WTC11 (cell line): ENCODE measurements around the gene SMYD3. TPM values are rescaled to one million over a fixed set of nuclear protein-coding genes. Genes with fewer than 3 reads are reported as not detected.

ENCODE experiments used
- ATAC-seq: fragments of 200-7000 bp; cut with Tn5 transposase; 2 replicates; pipeline ENCODE4 v1.10.0; 2021; ENCODE audit warnings: mild to moderate bottlenecking, moderate library complexity
- CTCF ChIA-PET: fragments of 300-600 bp; sonication (Branson Sonifier 250); formaldehyde crosslinking; loops from one replicate; lab custom pipeline; 2021; ENCODE audit warnings: antibody characterized with exemption; lab: Charles Lee
- POLR2A ChIA-PET: fragments of 350-600 bp; sonication (Branson Sonifier 250); formaldehyde crosslinking; loops from one replicate; lab custom pipeline; 2021; ENCODE audit warnings: antibody characterized with exemption; lab: Charles Lee
- DNase-seq: peaks from one replicate; pipeline ENCODE4 v3.0.0; 2021; ENCODE audit warnings: low spot score
- H3K27ac Mint-ChIP-seq: 2 replicates; pipeline ENCODE4 v1.8.0; 2021; ENCODE audit warnings: mixed read lengths
- H3K27me3 Mint-ChIP-seq: 2 replicates; pipeline ENCODE4 v1.8.0; 2021; ENCODE audit warnings: low read depth, mild to moderate bottlenecking, moderate library complexity, mixed read lengths
- H3K36me3 Mint-ChIP-seq: 2 replicates; pipeline ENCODE4 v1.8.0; 2021; ENCODE audit warnings: mixed read lengths
- H3K4me1 Mint-ChIP-seq: 2 replicates; pipeline ENCODE4 v1.8.0; 2022; ENCODE audit warnings: mixed read lengths
- H3K4me3 Mint-ChIP-seq: 2 replicates; pipeline ENCODE4 v1.8.0; 2021; ENCODE audit warnings: mild to moderate bottlenecking, moderate library complexity, mixed read lengths
- H3K9me3 Mint-ChIP-seq: 2 replicates; pipeline ENCODE4 v1.8.0; 2021; ENCODE audit warnings: mixed read lengths
- AFF4 ChIP-seq: sonication (generic); formaldehyde crosslinking; IDR thresholded peaks from 2 replicates; pipeline ENCODE4 v1.8.1; 2023; ENCODE audit warnings: mild to moderate bottlenecking, missing genetic modification reagents, borderline replicate concordance
- FOXP4 ChIP-seq: sonication (generic); formaldehyde crosslinking; IDR thresholded peaks from 2 replicates; pipeline ENCODE4 v1.8.0; 2022; ENCODE audit warnings: mild to moderate bottlenecking, missing genetic modification reagents
- HMGXB4 ChIP-seq: sonication (generic); formaldehyde crosslinking; IDR thresholded peaks from 2 replicates; pipeline ENCODE4 v1.8.1; 2023; ENCODE audit warnings: mild to moderate bottlenecking, moderate library complexity, missing genetic modification reagents
- IRF1 ChIP-seq: sonication (generic); formaldehyde crosslinking; IDR thresholded peaks from 2 replicates; pipeline ENCODE4 v1.8.0; 2023; ENCODE audit warnings: missing genetic modification reagents
- KAT7 ChIP-seq: sonication (generic); formaldehyde crosslinking; IDR thresholded peaks from 2 replicates; pipeline ENCODE4 v1.8.1; 2023; ENCODE audit warnings: missing genetic modification reagents, mild to moderate bottlenecking, borderline replicate concordance
- MLX ChIP-seq: sonication (generic); formaldehyde crosslinking; IDR thresholded peaks from 2 replicates; pipeline ENCODE4 v1.8.1; 2023; ENCODE audit warnings: mild to moderate bottlenecking, missing genetic modification reagents, moderate library complexity
- MXD4 ChIP-seq: fragments of 250-450 bp; sonication (Bioruptor Pico); IDR thresholded peaks from 2 replicates; pipeline ENCODE4 v1.8.0; 2021; ENCODE audit warnings: mild to moderate bottlenecking, moderate library complexity, borderline replicate concordance
- OVOL2 ChIP-seq: fragments of 250-450 bp; sonication (Bioruptor Pico); IDR thresholded peaks from 2 replicates; pipeline ENCODE4 v1.9.0; 2021; ENCODE audit warnings: mild to moderate bottlenecking, borderline replicate concordance
- PREB ChIP-seq: sonication (generic); formaldehyde crosslinking; IDR thresholded peaks from 2 replicates; pipeline ENCODE4 v1.8.1; 2022; ENCODE audit warnings: mild to moderate bottlenecking, missing genetic modification reagents, moderate library complexity, borderline replicate concordance
- SMAD4 ChIP-seq: sonication (generic); formaldehyde crosslinking; IDR thresholded peaks from 2 replicates; pipeline ENCODE4 v1.8.0; 2022; ENCODE audit warnings: mild to moderate bottlenecking, missing genetic modification reagents
- TP53 ChIP-seq: sonication (generic); formaldehyde crosslinking; IDR thresholded peaks from 2 replicates; pipeline ENCODE4 v1.8.1; 2023; ENCODE audit warnings: mild to moderate bottlenecking, missing genetic modification reagents
- ZNF263 ChIP-seq: sonication (generic); formaldehyde crosslinking; IDR thresholded peaks from 2 replicates; pipeline ENCODE4 v1.8.1; 2022; ENCODE audit warnings: low read depth, mild to moderate bottlenecking, moderate library complexity, missing genetic modification reagents
- total RNA-seq: library from RNA; stranded (reverse); gene quantifications from 3 replicates; pipeline ENCODE4 v1.2.3, GENCODE V29; 2021

The SMYD3 gene
- total RNA-seq, 1 experiment from 2014 or later: 21.4 TPM

GRCh38 chr1:245906207-245906606, 600.9 kb downstream of the SMYD3 start:
- TF ChIP-seq TP53 (CRISPR knock-in tag) (no peak), KAT7 (no peak), MXD4 (CRISPR knock-in tag) (no peak), MLX (no peak), OVOL2 (CRISPR knock-in tag) (no peak)
- H3K4me3 Mint-ChIP-seq: no peak overlapping the region
- H3K27me3 Mint-ChIP-seq: no peaks in the 10 kb centered on the region
- H3K36me3 Mint-ChIP-seq: peaks cover 26% of the 10 kb centered on the region
- H3K27ac Mint-ChIP-seq: no peak overlapping the region
- H3K4me1 Mint-ChIP-seq: peaks cover 7% of the 10 kb centered on the region
- no peak for DNase-seq
- ChIA-PET CTCF (interaction anchor here (2.4 kb wide), 1 partner anchor 17 kb away, joined by 10 read pairs; no protein-coding TSS in a partner anchor), POLR2A (no interaction called here)
- ATAC-seq: no peak
- peaks cover 26% of the 10 kb centered on the region for H3K9me3 Mint-ChIP-seq

GRCh38 chr1:245903851-245904250, 603.2 kb downstream of the SMYD3 start:
- TF ChIP-seq HMGXB4 (CRISPR knock-in tag) (no peak), AFF4 (CRISPR knock-in tag) (no peak), FOXP4 (CRISPR knock-in tag) (no peak), PREB (CRISPR knock-in tag) (no peak), IRF1 (CRISPR knock-in tag) (no peak), ZNF263 (CRISPR knock-in tag) (no peak), SMAD4 (CRISPR knock-in tag) (no peak)
- CTCF ChIA-PET: no interaction called here
- Mint-ChIP-seq H3K27me3 (no peaks in the 10 kb centered on the region), H3K36me3 (peaks cover 34% of the 10 kb centered on the region), H3K4me3 (no peak overlapping the region), H3K9me3 (peaks cover 40% of the 10 kb centered on the region), H3K27ac (0 out of 2 replicates have a peak overlapping the region, but pooled peaks have one; percentile 30), H3K4me1 (peaks cover 7% of the 10 kb centered on the region)
- POLR2A ChIA-PET: no interaction called here
- ATAC-seq: no peak
- no peak for DNase-seq
